Psoas muscle (tissue), 8 donors: ENCODE data around the gene MRPL10. TPM values are rescaled to one million over a fixed set of nuclear protein-coding genes. Genes with fewer than 3 reads are reported as not detected.
A peak's percentile ranks its signal among the peaks of the same experiment; 100 is the strongest.

Experiments used
- ATAC-seq, 4 donors: fragments of 200-7000 bp; cut with Tn5 transposase; one replicate each; pipeline ENCODE4 v1.9.1; 2020; ENCODE audit warnings: moderate library complexity in 3 of 4, mild to moderate bottlenecking in 2 of 4
- DNase-seq, 2 donors: peaks; one replicate each; pipeline ENCODE4 v3.0.0-alpha.2; 2020
- H3K27ac ChIP-seq: fragments of 200-600 bp; one replicate; pipeline ENCODE4 v1.8.0; 2022
- H3K27me3 ChIP-seq, 3 donors: fragments of 200-600 bp in 1 of 3; one replicate each; pipeline versions ENCODE4 v1.6.1 to v1.8.0; 2013 to 2022; ENCODE audit warnings: low read length in 2 of 3, mild to moderate bottlenecking in 2 of 3, moderate library complexity in 1 of 3; ENCODE audit not compliant: insufficient read depth in 3 of 3
- H3K36me3 ChIP-seq, 2 donors: fragments of 200-600 bp in 1 of 2; one replicate each; pipeline versions ENCODE4 v1.6.1 to v1.8.0; 2013 to 2022; ENCODE audit warnings: low read depth in 1 of 2, mild to moderate bottlenecking in 1 of 2, moderate library complexity in 1 of 2; ENCODE audit not compliant: insufficient read depth in 1 of 2
- H3K4me1 ChIP-seq: fragments of 200-600 bp; one replicate; pipeline ENCODE4 v1.8.0; 2022
- H3K4me3 ChIP-seq: fragments of 200-600 bp; one replicate; pipeline ENCODE4 v1.8.0; 2022; ENCODE audit warnings: mild to moderate bottlenecking
- H3K9me3 ChIP-seq: fragments of 200-600 bp; one replicate; pipeline ENCODE4 v1.8.0; 2022
- WGBS, 3 donors: extraction: QIAGEN DNeasy Blood & Tissue Kit; methylation state at CpG; one replicate each; pipeline versions ENCODE4 v1.1.6 to v1.1.7; 2013; 5-methylcytosine and 5-hydroxymethylcytosine counted together
- intact Hi-C, 2 donors: fragments of 100-400 bp; cut with DNase I; formaldehyde crosslinking; loops; one replicate each; pipeline versions ENCODE4 v1.11.0 to v1.14.2; 2022
- polyA plus RNA-seq, 3 donors: library from polyadenylated mRNA; stranded (reverse); fragments of 200-250 nt; gene quantifications; one replicate each; pipeline ENCODE4 v1.2.3, GENCODE V29; 2013
- total RNA-seq, 4 donors: library from RNA; stranded (reverse); fragmentation: NEBNext Ultra II Directional in 2 of 4; extraction: Animal tissue kit (Norgen Biotek cat#: 25700) in 2 of 4; gene quantifications; one replicate each; pipeline versions ENCODE4 v1.2.1 to v1.2.4, GENCODE V29; 2021 to 2023
- TF ChIP-seq, protein P1 (sequence below): fragments of 200-600 bp; IDR thresholded peaks from one replicate; pipeline ENCODE4 v1.8.0; 2022; ENCODE audit warnings: antibody characterized with exemption
- donor health status: healthy with polysubstance abuse.
- donor health status: DM: no; HTN: no; CAD: no; lungs with moderate emphysema.
- donor health status: Bipolar disorder and iron deficiency.
- donor health status: healthy.
- donor health status: DM: yes; HTN: yes; CAD: no.
- donor health status: DM: no; HTN: no; CAD: no.
- donor health status: DM: no; HTN: no; CAD: no.
- donor health status: DM: yes; HTN: yes; CAD: no.

MRPL10 gene
- total and polyA plus RNA-seq, 7 donors, result 37.8 to 78.6 (median 47.0) TPM

DNA sequence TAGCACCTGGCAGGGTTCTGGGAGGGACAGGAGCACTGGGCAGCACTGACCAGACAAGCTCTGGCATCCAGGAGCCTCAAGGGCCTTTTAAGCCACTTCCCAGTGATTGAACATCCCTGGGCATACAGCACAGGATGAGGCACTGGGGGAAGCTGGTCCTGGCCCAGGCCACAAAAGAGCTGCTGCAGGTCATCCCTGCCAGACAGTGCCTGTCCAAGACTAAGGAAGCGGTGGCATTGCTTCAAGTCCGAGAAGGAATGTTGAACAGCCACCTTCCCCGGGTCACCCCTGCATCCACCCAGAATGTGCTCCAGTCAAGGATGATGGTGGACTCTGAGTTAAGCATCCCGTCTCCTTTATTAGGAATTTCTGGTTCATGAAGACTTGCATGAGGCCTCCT lies 8.6 kb downstream of the MRPL10 start:
- Histone ChIP-seq H3K9me3 (no peaks in the 10 kb centered on the region), H3K27me3 (no peaks in the 10 kb centered on the region), H3K4me3 (no peak overlapping the region), H3K4me1 (peaks cover 21% of the 10 kb centered on the region), H3K27ac (peak overlapping the region; percentile 92), H3K36me3 (peaks cover 5 to 68% of the 10 kb centered on the region in 2 donors)
- no peak for ATAC-seq
- WGBS, 3 donors, result 48 to 89% (median 54%) methylated on average over 4 of the region's 4 CpGs
- TF ChIP-seq, protein P1, sequence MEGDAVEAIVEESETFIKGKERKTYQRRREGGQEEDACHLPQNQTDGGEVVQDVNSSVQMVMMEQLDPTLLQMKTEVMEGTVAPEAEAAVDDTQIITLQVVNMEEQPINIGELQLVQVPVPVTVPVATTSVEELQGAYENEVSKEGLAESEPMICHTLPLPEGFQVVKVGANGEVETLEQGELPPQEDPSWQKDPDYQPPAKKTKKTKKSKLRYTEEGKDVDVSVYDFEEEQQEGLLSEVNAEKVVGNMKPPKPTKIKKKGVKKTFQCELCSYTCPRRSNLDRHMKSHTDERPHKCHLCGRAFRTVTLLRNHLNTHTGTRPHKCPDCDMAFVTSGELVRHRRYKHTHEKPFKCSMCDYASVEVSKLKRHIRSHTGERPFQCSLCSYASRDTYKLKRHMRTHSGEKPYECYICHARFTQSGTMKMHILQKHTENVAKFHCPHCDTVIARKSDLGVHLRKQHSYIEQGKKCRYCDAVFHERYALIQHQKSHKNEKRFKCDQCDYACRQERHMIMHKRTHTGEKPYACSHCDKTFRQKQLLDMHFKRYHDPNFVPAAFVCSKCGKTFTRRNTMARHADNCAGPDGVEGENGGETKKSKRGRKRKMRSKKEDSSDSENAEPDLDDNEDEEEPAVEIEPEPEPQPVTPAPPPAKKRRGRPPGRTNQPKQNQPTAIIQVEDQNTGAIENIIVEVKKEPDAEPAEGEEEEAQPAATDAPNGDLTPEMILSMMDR, result no peak
- peak in 1 of 2 donors; percentile 43 for DNase-seq
- intact Hi-C loops, result loop anchor here in 1 of 2 donors (10.0 kb wide), 1 partner anchor 302 kb away; no protein-coding TSS in a partner anchor

DNA sequence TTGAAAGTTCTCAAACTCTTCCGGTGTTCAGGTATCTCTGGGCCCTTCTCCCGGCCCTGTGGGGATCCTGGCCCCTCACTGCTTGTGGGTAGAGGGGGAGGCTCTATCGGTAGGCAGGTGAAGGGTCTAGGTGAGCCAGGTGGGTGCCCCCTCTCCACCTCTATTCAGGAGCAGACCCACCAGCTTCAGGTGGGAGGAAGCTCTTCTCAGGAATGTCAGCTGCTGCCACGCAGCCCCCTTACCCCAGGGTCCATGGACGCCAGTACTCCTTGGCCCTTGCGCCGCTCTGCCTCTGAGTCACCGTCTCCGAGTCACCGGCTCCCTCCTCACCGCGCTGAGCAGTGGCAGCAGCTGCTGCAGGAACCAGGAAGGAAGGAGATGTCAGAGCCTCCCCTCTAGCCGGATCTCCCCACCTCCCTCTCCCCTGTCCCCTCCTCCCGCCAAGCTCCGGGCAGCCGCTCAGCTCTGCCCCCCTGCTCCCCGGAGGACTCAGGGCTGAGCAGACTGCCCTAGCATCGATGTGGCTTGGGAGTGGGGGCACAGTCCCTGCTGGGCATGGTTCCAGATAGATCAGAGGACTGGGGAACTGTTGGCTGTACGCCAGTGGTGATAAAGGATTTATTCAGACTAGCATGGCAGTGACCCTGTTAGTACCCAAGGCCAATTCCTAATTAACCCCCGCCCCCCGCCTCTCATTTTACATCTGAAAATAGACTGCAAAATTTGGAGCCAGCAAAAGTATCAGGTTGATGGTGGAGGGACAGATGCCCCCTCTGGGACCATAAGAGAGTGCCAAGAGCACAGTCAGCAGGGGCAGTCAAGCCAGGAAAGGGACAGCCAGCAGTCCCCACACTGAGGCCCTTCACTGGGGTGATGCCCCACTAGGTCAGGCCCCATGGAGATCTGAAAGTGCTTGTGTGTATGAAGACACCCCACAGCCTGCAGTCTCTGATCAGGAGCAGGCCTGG lies 9.6 kb downstream of the MRPL10 start, which contains the start of gene OSBPL7:
TSS of gene OSBPL7 (minus strand) at position 371 of the 968 bp plus-strand sequence. CDS start 1,516 bp downstream, outside the sequence.
- Histone ChIP-seq H3K27me3 (no peaks in the 10 kb centered on the region), H3K27ac (peak within 1 kb of the TSS; percentile 92), H3K4me3 (peak within 1 kb of the TSS; percentile 84), H3K4me1 (peaks cover 21% of the 10 kb centered on the region), H3K9me3 (no peaks in the 10 kb centered on the region), H3K36me3 (peaks cover 5 to 68% of the 10 kb centered on the region in 2 donors)
- DNase-seq (peak; percentile 77 to 93), ATAC-seq (peak; percentile 90 to 95 (median 94))
- 2% methylated on average over 18 to 21 of the region's 21 CpGs for WGBS, 3 donors
- intact Hi-C loops, result loop anchor here in 1 of 2 donors (10.0 kb wide), 1 partner anchor 303 kb away; no protein-coding TSS in a partner anchor
- TF ChIP-seq, protein P1, result no peak

DNA sequence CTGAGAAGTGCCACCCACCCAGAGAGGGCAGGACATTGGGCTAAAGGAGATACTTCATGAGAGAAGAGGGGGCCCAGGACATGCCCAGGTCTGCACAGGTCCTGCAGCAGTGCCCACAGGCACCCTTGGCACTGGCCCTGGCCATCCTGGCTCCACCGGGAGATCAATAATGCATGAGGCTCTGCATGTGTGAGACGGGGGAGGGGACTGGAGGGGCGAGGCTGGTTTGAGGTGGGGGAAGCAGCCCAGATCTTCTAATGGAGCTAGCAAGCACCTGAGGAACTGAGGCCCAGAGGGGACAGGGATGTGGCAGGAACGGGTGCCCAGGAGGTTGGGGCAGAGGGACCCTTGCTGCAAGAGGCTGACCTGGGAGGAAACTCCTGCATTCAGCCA lies 10.3 kb downstream of the MRPL10 start:
- Histone ChIP-seq H3K27ac (peak overlapping the region; percentile 92), H3K9me3 (no peaks in the 10 kb centered on the region), H3K4me1 (peaks cover 21% of the 10 kb centered on the region), H3K4me3 (peak overlapping the region; percentile 84), H3K27me3 (no peaks in the 10 kb centered on the region), H3K36me3 (peaks cover 0 to 68% of the 10 kb centered on the region in 2 donors)
- DNase-seq (no peak), ATAC-seq (peak in 3 of 4 donors; percentile 2 to 16 (median 3))
- 4 to 12% (median 10%) methylated on average over 4 of the region's 4 CpGs for WGBS, 3 donors
- intact Hi-C loops, result loop anchor here in 1 of 2 donors (10.0 kb wide), 1 partner anchor 304 kb away; no protein-coding TSS in a partner anchor
- TF ChIP-seq, protein P1, result no peak

DNA sequence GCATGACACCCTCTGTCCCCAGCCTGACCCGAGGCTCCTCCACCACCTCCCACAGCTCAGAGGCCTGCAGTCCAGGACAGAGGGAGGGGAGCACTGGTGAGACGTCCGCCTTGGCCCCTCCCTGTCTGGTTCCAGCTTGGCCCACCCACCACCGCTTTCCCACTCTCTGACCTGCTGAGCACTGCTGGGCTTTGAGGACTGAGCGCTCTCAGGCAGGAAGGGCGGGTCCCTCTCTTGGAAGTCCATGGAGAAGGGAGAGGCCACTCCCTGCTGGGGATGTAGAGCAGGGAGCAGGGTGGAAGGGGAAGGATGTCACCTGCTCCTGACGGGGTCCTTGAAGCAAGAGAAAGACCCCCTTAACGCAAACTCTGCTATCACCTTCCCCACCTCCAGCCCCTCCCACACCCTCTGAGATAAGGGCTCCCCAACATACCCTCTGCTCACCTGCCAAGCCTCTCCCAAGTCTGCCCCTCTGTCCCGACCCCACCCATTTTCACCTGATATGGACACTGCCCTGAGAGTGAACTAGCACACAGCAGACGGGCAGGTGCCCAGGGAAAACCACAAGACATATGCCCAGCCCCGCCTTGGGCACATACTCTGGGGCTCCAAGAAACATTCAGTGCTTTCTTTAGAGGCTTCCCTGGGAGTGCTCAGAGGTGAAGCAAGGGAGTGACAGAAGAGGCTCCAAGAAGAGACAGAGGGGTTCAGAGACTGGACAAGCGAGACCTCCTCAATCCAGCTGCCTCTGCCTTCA lies 11.1 kb downstream of the MRPL10 start:
- Histone ChIP-seq H3K4me1 (peaks cover 21% of the 10 kb centered on the region), H3K27me3 (no peaks in the 10 kb centered on the region), H3K27ac (peak overlapping the region; percentile 92), H3K4me3 (peak overlapping the region; percentile 84), H3K9me3 (no peaks in the 10 kb centered on the region), H3K36me3 (peaks cover 0 to 68% of the 10 kb centered on the region in 2 donors)
- TF ChIP-seq, protein P1, result no peak
- no peak for DNase-seq
- 43 to 69% (median 52%) methylated on average over 10 to 12 of the region's 12 CpGs for WGBS, 3 donors
- ATAC-seq, result peak in 3 of 4 donors; percentile 50 to 63 (median 52)
- intact Hi-C loops, result loop anchor here in 1 of 2 donors (10.0 kb wide), 1 partner anchor 305 kb away; no protein-coding TSS in a partner anchor
